Measurements from ENCODE around the gene SYCP2.

GRCh38 chr20:59920944-59921343, 12.5 kb downstream of the SYCP2 start:
- TF ChIP-seq CTCF (IDR thresholded peaks at IDR 0.05) (no peak), EZH2 (IDR thresholded peaks at IDR 0.05) (no peak)

Measured in neural progenitor cell (in vitro differentiated cells).